GM18868 (cell line): ENCODE data around the gene GREB1L.
"Not testable (repeated sequence)": the region's sequence is repeated elsewhere in the genome, so short reads cannot be mapped to it uniquely, and the experiment has no call there.

ENCODE experiments used
- ATAC-seq: cut with Tn5 transposase; IDR thresholded peaks from one replicate; pipeline ENCODE4 v1.9.1; 2021; ENCODE audit warnings: mild to moderate bottlenecking, moderate library complexity; ENCODE audit not compliant: unreplicated experiment

The GREB1L gene

GRCh38 chr18:21303895-21304294 lies 61.9 kb downstream of the GREB1L start:
- ATAC-seq = no peak

- ATAC-seq = no peak
Observed at GRCh38 chr18:21305621-21306020, 63.6 kb downstream of the GREB1L start.

- ATAC-seq = no peak
Observed at GRCh38 chr18:21306368-21306767, 64.3 kb downstream of the GREB1L start.

GRCh38 chr18:21307578-21307977 lies 65.5 kb downstream of the GREB1L start:
- no peak for ATAC-seq

GRCh38 chr18:21309248-21309647 lies 67.2 kb downstream of the GREB1L start:
- no peak for ATAC-seq

GRCh38 chr18:21311980-21312379 lies 69.9 kb downstream of the GREB1L start:
- not testable (repeated sequence) for ATAC-seq

- no peak for ATAC-seq
Observed at GRCh38 chr18:21313576-21313975, 71.5 kb downstream of the GREB1L start.

GRCh38 chr18:21314724-21315123 lies 72.7 kb downstream of the GREB1L start:
- no peak for ATAC-seq

- ATAC-seq = not testable (repeated sequence)
Observed at GRCh38 chr18:21315126-21315525, 73.1 kb downstream of the GREB1L start.

- no peak for ATAC-seq
Observed at GRCh38 chr18:21315741-21316197, 73.7 kb downstream of the GREB1L start.

GRCh38 chr18:21316296-21316695 lies 74.3 kb downstream of the GREB1L start:
- ATAC-seq = no peak

GRCh38 chr18:21321711-21322110 lies 79.7 kb downstream of the GREB1L start:
- no peak for ATAC-seq

- ATAC-seq = no peak
Observed at GRCh38 chr18:21327101-21327500, 85.1 kb downstream of the GREB1L start.

GRCh38 chr18:21330122-21330701 lies 88.2 kb downstream of the GREB1L start:
- no peak for ATAC-seq

- ATAC-seq = no peak
Observed at GRCh38 chr18:21331065-21331464, 89.0 kb downstream of the GREB1L start.

- ATAC-seq = no peak
Observed at GRCh38 chr18:21335927-21336488, 94.0 kb downstream of the GREB1L start.

GRCh38 chr18:21336846-21337245 lies 94.8 kb downstream of the GREB1L start:
- no peak for ATAC-seq

GRCh38 chr18:21341141-21341540 lies 99.1 kb downstream of the GREB1L start:
- ATAC-seq = no peak

GRCh38 chr18:21342372-21342771 lies 100.3 kb downstream of the GREB1L start:
- ATAC-seq = no peak

GRCh38 chr18:21344860-21345259 lies 102.8 kb downstream of the GREB1L start:
- ATAC-seq = no peak

GRCh38 chr18:21345840-21346239 lies 103.8 kb downstream of the GREB1L start:
- no peak for ATAC-seq

- ATAC-seq = no peak
Observed at GRCh38 chr18:21359746-21360145, 117.7 kb downstream of the GREB1L start.

GRCh38 chr18:21361307-21361880 lies 119.4 kb downstream of the GREB1L start:
- ATAC-seq = no peak
